Activated B cell treated with CpG ODN at 0.5 μM for 24 hours (primary cell): ENCODE measurements around the gene PLEKHA7. TPM values are rescaled to one million over a fixed set of nuclear protein-coding genes. Genes with fewer than 3 reads are reported as not detected.
"Not testable (repeated sequence)": the region's sequence is repeated elsewhere in the genome, so short reads cannot be mapped to it uniquely, and the experiment has no call there.

ENCODE experiments used
- ATAC-seq: fragments of 200-7000 bp; cut with Tn5 transposase; one replicate; pipeline ENCODE4 v1.10.0; 2021; ENCODE audit warnings: low read depth, mild to moderate bottlenecking, moderate library complexity
- CTCF ChIA-PET: fragments of 350-600 bp; sonication (Branson Sonifier 250); formaldehyde crosslinking; loops from one replicate; lab custom pipeline; 2021; ENCODE audit warnings: antibody characterized with exemption; lab: Charles Lee
- POLR2A ChIA-PET: fragments of 350-600 bp; sonication (Branson Sonifier 250); formaldehyde crosslinking; loops from one replicate; lab custom pipeline; 2021; ENCODE audit warnings: antibody characterized with exemption; lab: Charles Lee
- DNase-seq: peaks from one replicate; pipeline ENCODE4 v3.0.0; 2022
- H3K27ac Mint-ChIP-seq: one replicate; pipeline ENCODE4 v1.8.0; 2020; ENCODE audit warnings: mixed read lengths
- H3K27me3 Mint-ChIP-seq: one replicate; pipeline ENCODE4 v1.8.0; 2021; ENCODE audit warnings: mixed read lengths
- H3K36me3 Mint-ChIP-seq: one replicate; pipeline ENCODE4 v1.8.0; 2021; ENCODE audit warnings: low read depth, mixed read lengths
- H3K4me1 Mint-ChIP-seq: one replicate; pipeline ENCODE4 v1.8.0; 2021; ENCODE audit warnings: mixed read lengths
- H3K4me3 Mint-ChIP-seq: one replicate; pipeline ENCODE4 v1.8.0; 2020; ENCODE audit warnings: mild to moderate bottlenecking, mixed read lengths
- H3K9me3 Mint-ChIP-seq: one replicate; pipeline ENCODE4 v1.8.0; 2020; ENCODE audit warnings: mixed read lengths
- CTCF ChIP-seq: fragments of 200-600 bp; IDR thresholded peaks from one replicate; pipeline ENCODE4 v1.8.0; 2022; ENCODE audit warnings: antibody characterized with exemption, mild to moderate bottlenecking
- intact Hi-C: fragments of 100-400 bp; cut with micrococcal nuclease; formaldehyde crosslinking; loops from one replicate; pipeline ENCODE4 v1.15.1; 2024
- total RNA-seq: library from RNA; stranded (reverse); gene quantifications from 2 replicates; pipeline ENCODE4 v1.2.3, GENCODE V29; 2022

The PLEKHA7 gene
- total RNA-seq, 1 donor from 2014 or later, result 4.9 TPM

- H3K36me3 Mint-ChIP-seq, result peaks cover 6% of the 10 kb centered on the region
These were observed 22.7 kb upstream of the PLEKHA7 start for GRCh38 chr11:17036666-17037658.

GRCh38 chr11:17034027-17034426, 19.8 kb upstream of the PLEKHA7 start:
- CTCF ChIA-PET, POLR2A ChIA-PET, DNase-seq, H3K9me3 Mint-ChIP-seq, H3K27me3 Mint-ChIP-seq, H3K36me3 Mint-ChIP-seq, H3K27ac Mint-ChIP-seq, H3K4me1 Mint-ChIP-seq, H3K4me3 Mint-ChIP-seq, ATAC-seq: not testable (repeated sequence)
- intact Hi-C loops, result loop anchor here (2.0 kb wide), 1 partner anchor 51 kb away; no protein-coding TSS in a partner anchor

More at GRCh38 chr11:17036666-17037658, 22.7 kb upstream of the PLEKHA7 start:
- peaks cover 7% of the 10 kb centered on the region for H3K9me3 Mint-ChIP-seq
- H3K27ac Mint-ChIP-seq, result no peak overlapping the region
- ATAC-seq (no peak), DNase-seq (no peak)
- CTCF ChIA-PET, result no interaction called here
- no peak overlapping the region for H3K4me3 Mint-ChIP-seq
- no peaks in the 10 kb centered on the region for H3K4me1 Mint-ChIP-seq
- peaks cover 5% of the 10 kb centered on the region for H3K27me3 Mint-ChIP-seq
- intact Hi-C loops, result no loop called here
- POLR2A ChIA-PET, result no interaction called here
- TF ChIP-seq CTCF, result no peak

GRCh38 chr11:17026487-17027082, 12.4 kb upstream of the PLEKHA7 start:
- Mint-ChIP-seq H3K9me3 (no peaks in the 10 kb centered on the region), H3K36me3 (no peaks in the 10 kb centered on the region), H3K4me1 (no peaks in the 10 kb centered on the region), H3K27me3 (no peaks in the 10 kb centered on the region), H3K27ac (no peak overlapping the region), H3K4me3 (no peak overlapping the region)
- no peak for TF ChIP-seq CTCF
- DNase-seq, result no peak
- intact Hi-C loops, result no loop called here
- no peak for ATAC-seq
- CTCF ChIA-PET, result no interaction called here
- POLR2A ChIA-PET, result interaction anchor here (1.0 kb wide), 1 partner anchor 51 kb away, joined by 3 read pairs; the partner anchor contains the start of gene RPS13

- TF ChIP-seq CTCF, result no peak
- Mint-ChIP-seq H3K27me3 (no peaks in the 10 kb centered on the region), H3K9me3 (no peaks in the 10 kb centered on the region), H3K27ac (no peak overlapping the region), H3K36me3 (no peaks in the 10 kb centered on the region), H3K4me3 (no peak overlapping the region), H3K4me1 (no peaks in the 10 kb centered on the region)
- DNase-seq (no peak), ATAC-seq (no peak)
- ChIA-PET CTCF (no interaction called here), POLR2A (no interaction called here)
- intact Hi-C loops, result no loop called here
These were observed 10.7 kb upstream of the PLEKHA7 start for GRCh38 chr11:17024924-17025323.

GRCh38 chr11:17021511-17021910, 7.3 kb upstream of the PLEKHA7 start:
- CTCF ChIA-PET, result no interaction called here

More at GRCh38 chr11:17021511-17021910, 7.3 kb upstream of the PLEKHA7 start:
- TF ChIP-seq CTCF, result no peak
- ATAC-seq (no peak), DNase-seq (no peak)
- H3K4me1 Mint-ChIP-seq, result no peaks in the 10 kb centered on the region
- POLR2A ChIA-PET, result no interaction called here
- H3K27ac Mint-ChIP-seq, result no peak overlapping the region
- H3K27me3 Mint-ChIP-seq, result no peaks in the 10 kb centered on the region
- intact Hi-C loops, result no loop called here
- H3K9me3 Mint-ChIP-seq, result no peaks in the 10 kb centered on the region
- H3K4me3 Mint-ChIP-seq, result no peak overlapping the region
- no peaks in the 10 kb centered on the region for H3K36me3 Mint-ChIP-seq
